ENCODE measurements around the gene HTT-AS. TPM values are rescaled to one million over a fixed set of nuclear protein-coding genes. Genes with fewer than 3 reads are reported as not detected.
"Not testable (repeated sequence)": the region's sequence is repeated elsewhere in the genome, so short reads cannot be mapped to it uniquely, and the experiment has no call there.

The HTT-AS gene
- total RNA-seq = not detected in 2 replicates
- polyA plus RNA-seq (2012) = not detected

DNA sequence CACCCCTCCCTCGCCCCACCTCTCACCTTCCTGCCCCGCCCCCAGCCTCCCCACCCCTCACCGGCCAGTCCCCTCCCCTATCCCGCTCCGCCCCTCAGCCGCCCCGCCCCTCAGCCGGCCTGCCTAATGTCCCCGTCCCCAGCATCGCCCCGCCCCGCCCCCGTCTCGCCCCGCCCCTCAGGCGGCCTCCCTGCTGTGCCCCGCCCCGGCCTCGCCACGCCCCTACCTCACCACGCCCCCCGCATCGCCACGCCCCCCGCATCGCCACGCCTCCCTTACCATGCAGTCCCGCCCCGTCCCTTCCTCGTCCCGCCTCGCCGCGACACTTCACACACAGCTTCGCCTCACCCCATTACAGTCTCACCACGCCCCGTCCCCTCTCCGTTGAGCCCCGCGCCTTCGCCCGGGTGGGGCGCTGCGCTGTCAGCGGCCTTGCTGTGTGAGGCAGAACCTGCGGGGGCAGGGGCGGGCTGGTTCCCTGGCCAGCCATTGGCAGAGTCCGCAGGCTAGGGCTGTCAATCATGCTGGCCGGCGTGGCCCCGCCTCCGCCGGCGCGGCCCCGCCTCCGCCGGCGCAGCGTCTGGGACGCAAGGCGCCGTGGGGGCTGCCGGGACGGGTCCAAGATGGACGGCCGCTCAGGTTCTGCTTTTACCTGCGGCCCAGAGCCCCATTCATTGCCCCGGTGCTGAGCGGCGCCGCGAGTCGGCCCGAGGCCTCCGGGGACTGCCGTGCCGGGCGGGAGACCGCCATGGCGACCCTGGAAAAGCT lies at the start of gene HTT-AS, which contains the start of gene HTT:
Gene HTT-AS, minus strand, starts transcription at position 461 of the 768 bp plus-strand sequence.
Gene HTT, plus strand, starts transcription at position 604 of the 768 bp plus-strand sequence. Its CDS starts 145 bp downstream, at position 749.
- DNase-seq (ENCODE audit: low read depth) = peak; percentile 93

DNA sequence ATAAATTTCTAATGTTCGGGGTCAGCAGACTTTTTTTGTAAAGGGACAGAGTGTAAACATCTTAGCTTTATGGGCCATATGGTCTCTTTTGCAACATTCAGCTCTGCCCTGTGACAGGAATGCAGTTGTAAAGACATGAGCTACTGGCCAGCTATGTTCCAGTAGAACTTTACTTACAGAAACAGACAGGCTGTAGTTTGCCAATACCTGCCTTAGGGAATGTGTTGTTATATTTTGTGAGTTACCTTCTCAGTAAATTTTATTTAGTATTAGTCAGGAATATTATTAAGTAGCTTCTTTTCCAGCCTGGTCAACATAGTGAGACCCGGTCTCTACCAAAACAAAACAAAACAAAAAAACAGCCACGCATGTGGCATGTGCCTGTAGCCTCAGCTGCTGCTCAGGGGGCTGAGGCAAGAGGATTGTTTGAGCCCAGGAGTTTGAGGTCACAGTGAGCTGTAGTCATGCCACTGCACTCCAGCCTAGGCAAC lies 48.9 kb upstream of the HTT-AS start:
- DNase-seq (ENCODE audit: low read depth) = peak; percentile 84

DNA sequence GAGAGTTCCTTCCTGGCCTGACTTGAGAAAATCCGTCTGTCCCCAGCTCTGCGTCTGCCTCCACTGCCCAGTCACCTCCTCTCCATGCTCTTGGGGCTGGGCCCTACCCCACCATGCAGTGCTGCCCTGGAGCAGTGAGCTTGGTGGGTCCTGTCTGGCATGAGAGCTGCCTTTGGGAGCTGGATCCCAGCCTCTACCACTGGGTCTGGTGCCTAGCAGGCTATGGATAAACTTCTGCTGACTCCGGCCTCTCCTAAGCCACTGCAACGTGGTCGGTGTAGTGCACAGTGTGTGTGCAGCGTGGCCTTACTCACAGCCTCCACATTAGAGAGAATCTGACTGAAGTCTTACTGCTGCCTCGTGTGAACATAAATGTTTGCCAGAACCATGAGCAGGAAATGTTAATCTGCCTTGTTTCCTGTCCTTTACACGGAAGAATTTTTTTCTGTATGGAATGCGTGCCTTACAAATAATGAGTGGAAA lies 47.8 kb upstream of the HTT-AS start:
- peak; percentile 43 for DNase-seq (ENCODE audit: low read depth)

DNA sequence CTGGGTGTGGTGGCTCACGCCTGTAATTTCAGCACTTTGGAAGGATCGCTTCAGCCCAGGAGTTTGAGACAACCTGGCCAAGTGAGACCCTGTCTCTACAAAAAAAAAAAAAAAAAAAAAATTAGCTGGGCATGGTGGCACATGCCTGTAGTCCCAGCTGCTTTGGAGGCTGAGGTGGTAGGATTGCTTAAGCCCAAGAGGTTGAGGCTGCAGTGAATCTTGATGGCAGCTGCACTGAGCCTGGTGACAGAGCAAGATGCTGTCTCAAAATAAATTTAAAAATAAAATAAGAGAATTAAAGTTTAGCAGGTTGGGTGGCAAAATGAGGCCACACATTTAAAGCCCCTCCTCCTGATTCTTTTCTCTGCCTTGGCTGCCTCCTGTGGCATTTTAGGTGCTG lies 47.3 kb upstream of the HTT-AS start:
- DNase-seq (ENCODE audit: low read depth) = peak; percentile 70

DNA sequence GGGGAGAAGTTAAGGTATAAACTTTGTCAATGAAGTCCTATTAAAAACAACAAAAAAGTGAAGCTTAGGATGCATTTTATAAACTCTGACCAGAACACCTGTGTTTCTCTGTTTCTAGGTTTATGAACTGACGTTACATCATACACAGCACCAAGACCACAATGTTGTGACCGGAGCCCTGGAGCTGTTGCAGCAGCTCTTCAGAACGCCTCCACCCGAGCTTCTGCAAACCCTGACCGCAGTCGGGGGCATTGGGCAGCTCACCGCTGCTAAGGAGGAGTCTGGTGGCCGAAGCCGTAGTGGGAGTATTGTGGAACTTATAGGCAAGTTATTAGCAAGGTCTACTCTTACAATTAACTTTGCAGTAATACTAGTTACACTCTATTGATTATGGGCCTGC lies 46.8 kb upstream of the HTT-AS start:
- DNase-seq (ENCODE audit: low read depth) = no peak

DNA sequence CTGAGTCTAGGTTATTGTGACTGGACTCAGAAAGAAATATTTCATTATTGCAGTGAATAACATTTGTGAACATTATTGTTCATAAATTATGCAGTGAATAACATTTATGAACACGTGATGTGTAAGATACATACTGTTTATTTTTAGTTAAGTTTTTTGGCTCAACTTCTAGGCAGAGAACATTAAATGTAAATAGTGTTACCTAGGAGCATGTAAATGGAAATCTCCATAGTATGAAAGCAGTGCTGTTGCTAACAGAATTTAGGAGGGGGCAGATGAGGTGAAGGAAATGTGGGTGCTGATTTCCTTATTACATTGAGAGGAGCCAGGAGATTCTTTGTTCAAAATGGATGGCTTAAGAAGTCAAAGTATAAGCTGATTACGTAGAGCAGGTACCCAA lies 45.1 kb upstream of the HTT-AS start:
- no peak for DNase-seq (ENCODE audit: low read depth)

DNA sequence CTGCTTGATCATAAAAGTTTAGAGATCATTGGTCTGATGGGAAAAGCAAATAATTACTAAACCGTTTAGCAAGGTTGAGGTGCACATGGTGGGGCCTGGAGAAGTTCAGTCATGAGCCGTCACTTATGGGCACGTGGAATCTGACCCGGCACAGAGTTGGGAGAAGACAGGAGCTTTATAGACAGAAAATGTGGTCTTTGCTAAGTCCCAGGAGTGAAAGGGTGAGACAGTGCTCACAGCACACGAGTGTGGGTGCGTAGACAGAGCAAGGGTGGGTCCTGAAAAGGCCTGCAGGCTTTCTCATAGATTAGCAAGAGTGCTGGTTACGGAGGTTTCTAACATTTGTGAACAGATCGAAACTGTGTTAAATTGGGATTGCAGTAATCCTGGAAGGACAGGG lies 44.0 kb upstream of the HTT-AS start:
- DNase-seq (ENCODE audit: low read depth) = no peak

DNA sequence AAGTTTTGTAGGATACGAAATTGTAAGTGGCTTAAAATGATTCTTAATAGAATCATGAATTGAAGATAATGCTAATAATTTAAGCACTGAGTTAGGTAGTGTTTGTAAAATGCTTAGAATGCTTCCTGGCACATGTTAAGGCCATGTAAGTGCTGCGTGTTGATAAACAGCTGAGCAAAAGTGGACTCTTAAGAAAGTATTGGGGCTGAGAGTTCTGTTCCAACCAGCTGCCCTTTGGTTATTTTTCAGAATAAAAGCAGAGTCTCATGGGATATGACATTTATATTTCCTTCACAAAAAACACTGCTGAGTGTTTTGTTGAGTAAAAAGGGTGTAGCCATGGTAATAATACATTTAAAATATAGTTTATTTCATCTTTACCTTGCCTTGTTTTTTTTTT lies 42.6 kb upstream of the HTT-AS start:
- DNase-seq (ENCODE audit: low read depth) = no peak

DNA sequence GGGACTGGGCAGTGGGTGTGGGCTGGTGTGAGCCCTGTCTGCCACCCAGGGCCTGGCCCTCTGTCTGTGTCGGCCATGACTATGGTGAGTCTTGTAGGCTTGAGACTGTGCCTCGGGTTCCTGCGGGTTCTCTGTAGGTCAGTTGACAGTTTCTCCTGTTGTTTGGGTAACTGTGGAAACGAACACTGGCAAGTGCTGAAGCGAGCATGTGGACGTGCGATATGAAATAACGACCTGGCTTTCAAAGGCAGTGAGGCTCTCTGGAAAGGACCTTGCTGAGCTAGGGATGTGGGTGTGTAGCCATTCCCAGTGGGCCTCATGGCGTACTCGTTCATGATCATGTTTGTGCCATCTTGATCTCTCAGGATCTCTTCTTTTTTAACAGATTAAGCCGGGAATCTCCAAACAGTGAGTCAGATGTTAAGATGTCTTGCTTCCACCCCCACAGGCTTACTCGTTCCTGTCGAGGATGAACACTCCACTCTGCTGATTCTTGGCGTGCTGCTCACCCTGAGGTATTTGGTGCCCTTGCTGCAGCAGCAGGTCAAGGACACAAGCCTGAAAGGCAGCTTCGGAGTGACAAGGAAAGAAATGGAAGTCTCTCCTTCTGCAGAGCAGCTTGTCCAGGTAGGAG lies 41.4 kb upstream of the HTT-AS start:
- no peak for DNase-seq (ENCODE audit: low read depth)

DNA sequence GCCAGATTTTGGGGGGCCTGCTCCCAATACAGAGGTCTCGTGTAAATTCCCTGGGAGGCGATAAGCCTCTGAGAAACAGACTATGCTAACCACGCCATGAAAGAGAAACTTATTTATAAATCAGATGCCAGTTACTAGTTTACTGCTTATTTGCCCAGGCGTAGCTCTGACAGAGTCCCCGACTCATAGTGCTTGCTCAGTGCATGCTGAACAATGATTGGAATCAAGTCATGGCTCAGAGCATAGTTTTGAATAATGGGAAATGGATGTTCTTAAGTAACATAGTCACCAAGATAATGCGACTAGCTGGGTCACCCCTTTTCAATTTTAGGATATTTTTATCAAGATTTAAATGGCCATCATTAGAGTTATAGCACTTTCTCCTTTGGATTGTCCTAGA lies 40.0 kb upstream of the HTT-AS start:
- no peak for DNase-seq (ENCODE audit: low read depth)

DNA sequence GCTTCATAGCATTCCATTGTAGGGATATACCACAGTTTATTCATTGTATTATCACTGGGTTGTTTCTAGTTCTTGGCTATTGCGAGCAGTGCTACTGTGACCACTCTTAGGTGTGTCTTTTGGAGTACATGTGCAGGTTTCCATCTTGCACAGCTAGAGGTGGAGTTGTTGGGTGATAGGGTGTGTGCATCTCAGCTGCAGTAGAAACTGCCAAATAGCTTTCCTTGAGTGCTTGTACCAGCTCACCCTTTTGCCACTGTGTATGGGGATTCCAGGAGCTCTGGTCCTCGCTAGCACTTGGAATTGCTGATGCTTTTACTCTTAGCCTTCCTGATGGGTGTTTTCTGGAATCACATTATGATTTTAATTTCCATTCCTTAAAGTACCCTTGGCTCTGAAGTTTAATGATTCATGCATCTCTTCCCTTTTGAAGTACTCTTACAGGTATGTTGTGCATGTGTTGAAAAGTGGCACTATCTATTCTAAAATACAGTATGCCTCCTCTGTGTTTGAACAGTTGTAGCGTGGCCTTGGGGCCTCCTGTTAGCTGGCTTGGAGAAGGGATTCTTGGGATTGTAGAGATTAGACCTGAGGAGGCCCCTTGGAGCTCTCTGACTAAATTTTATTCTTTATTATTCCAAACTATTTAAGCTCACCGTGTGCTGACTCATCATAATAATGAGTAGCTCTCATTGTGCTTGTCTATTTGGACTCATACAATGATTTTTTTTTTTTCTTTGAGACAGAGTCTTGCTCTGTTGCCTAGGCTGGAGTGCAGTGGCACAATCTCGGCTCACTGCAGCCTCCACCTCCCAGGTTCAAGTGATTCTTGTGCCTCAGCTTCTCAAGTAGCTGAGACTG lies 38.5 kb upstream of the HTT-AS start:
- DNase-seq (ENCODE audit: low read depth) = no peak

DNA sequence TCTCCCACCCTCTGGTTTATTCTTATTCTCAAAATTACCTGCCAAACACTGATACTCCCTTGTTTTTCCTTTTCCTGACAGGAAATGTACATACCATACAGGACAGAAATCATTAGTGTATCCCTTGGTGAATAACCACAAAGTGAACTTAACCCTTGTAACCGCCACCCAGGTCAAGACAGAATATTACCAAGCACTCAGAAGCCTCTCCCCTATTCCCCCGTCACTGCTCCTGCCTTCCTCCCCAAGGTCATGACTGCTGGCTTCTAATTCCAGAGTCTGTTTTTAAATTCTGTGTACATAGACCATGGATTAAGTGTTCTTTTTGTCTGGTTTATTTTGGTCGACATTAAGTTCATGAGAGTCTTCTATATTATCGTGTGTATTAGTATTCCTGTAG lies 37.9 kb upstream of the HTT-AS start:
- DNase-seq (ENCODE audit: low read depth) = no peak

DNA sequence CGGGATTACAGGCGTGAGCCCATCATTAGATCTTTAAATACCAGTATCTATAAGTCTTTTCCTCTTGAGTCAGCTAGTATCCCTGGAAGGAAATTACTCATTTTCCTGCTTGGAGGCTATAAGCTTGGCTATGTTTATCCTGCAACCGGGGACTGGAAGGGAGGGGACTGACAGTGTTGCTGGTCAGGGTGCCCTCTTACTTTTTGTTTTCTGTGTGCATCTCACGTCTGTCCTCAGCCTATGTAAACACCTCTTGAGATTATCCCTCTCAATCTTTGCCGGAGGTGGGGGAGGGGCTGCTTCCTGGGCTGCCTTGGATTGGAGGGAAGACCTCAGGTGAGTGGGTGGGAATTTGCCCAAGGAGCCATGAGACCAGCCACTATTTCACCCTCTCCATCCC lies 37.1 kb upstream of the HTT-AS start:
- no peak for DNase-seq (ENCODE audit: low read depth)

DNA sequence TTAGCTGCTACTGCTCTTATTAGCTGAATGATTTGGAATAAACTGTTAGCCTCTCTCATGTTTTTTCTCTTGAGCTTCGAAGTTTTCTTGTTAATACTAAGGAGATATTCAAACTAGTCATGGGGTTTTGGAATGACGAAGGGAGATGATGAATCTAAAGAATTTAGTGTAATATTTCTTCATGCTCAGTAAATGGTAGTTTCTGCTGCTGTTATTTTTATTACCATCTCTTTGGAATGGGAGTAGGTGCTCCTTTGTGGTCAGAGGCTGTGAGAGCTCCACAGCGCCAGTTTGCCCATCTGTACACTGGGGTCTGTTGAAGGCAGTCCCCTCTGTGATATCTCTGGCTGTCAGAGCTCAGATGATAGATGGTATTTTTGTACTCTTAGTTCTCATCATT lies 33.9 kb upstream of the HTT-AS start:
- no peak for DNase-seq (ENCODE audit: low read depth)

DNA sequence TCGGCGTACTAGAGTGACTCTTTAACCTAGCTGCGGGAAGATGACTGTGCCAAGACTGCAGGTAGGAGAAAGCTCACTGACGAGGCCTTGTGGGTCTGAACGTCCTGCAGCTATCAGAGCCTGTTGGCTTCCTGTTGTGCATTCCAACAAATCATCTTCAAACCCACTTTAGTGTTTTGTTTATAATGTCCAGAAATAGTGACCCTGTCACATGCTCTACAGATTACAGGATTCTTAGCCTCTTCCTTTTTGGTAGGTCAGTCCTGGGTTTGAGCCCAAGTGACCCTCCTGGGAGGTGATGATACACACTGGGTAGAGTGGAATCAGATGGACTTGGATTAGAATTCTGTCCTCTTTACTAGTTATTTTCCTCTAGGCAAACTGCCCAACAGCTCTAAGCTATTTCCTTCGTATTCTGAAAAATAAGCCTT lies 33.4 kb upstream of the HTT-AS start:
- no peak for DNase-seq (ENCODE audit: low read depth)

DNA sequence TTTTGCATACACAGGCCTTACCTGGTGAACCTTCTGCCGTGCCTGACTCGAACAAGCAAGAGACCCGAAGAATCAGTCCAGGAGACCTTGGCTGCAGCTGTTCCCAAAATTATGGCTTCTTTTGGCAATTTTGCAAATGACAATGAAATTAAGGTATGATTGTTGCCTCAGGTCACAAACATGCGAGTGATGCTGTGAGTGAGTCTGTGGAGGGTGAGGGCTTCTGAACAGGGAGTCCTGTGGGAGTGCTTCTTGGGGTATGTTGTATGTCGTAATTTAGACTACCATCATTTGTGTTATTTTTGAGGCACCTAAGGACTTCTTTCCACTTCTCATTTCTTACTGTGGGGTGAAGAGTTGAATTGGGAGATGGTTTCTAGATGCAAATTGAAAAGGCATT lies 32.9 kb upstream of the HTT-AS start:
- DNase-seq (ENCODE audit: low read depth) = no peak

DNA sequence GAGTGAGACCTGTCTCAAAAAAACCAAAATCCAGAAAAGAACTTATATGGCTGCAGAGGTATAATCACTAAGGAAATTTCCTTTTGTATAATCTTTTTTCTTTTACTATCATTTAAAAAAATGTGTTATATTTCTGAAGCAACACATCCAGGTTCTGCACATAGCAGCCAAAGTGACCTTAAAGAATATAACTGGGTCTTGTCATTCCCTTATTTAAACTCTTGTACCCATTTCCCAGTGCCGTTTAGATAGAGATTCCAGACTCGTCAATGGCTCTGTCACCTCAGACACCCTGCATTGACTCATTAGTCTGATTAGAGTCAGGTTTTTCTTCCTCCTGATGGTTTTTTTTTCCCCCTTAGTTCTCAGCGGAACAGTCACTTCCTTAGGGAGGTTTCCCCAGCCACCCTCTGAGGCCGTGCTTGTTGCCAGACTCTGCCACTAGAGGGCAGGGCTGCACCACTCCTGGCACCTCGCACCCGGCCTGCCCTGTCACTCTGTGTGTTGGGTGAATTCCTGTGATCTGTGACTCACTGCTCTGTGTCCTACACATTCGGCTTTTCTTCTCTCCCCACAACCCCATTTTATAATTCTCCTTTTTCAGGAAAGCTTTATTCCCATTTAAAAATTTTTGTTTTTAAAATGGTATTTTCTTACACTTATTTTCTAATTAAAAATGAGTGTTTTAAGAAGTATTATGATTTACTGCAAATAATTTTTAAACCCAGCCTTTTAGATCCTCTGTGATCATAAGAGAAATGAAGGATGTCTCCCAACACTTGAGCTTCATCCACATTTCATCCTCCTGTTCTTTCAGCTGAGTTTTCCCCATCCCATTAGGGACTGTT lies 32.2 kb upstream of the HTT-AS start:
- peak; percentile 90 for DNase-seq (ENCODE audit: low read depth)

DNA sequence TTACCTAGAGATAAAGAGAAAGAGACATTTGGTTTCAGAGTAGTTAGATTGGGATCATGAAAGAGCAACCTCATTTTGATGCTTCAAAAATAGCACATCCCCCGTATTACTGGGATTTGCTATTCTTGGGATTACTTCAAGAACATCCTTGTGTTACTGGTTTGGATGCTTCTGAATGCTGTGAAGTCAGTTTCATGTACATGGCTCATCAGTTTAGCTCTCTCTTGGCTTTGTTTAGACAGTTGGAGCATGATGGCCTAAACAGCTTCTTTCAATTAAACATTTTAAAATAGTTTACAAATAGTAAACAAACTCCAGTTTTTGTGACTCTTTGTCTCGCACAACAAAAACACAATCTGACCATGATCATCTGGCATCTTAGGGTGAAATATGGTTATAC lies 24.0 kb upstream of the HTT-AS start:
- no peak for DNase-seq (ENCODE audit: low read depth)

DNA sequence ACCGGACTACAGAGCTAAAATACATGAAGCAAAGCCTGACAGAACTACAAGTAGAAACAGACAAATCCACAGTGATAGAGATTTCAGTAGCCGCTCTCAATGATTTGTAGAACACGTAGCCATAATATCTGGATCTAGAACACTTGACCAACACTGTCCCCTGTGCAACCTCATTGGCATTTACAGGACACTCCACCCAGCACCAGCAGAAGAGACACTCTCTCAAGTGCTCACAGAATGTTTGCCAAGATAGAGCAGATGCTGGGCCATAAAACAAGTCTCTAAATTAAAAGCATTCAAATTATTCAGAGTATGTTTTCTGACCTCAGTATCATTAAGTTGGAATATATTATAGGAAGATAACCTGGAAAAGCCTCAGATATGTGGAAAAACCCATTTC lies 21.9 kb upstream of the HTT-AS start:
- no peak for DNase-seq (ENCODE audit: low read depth)

DNA sequence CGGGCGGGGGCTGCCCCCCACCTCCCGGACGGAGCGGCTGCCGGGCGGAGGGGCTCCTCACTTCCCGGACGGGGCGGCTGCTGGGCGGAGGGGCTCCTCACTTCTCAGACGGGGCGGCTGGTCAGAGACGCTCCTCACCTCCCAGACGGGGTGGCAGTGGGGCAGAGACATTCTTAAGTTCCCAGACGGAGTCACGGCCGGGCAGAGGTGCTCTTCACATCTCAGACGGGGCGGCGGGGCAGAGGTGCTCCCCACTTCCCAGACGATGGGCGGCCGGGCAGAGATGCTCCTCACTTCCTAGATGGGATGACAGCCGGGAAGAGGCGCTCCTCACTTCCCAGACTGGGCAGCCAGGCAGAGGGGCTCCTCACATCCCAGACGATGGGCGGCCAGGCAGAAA lies 20.4 kb upstream of the HTT-AS start:
- not testable (repeated sequence) for DNase-seq (ENCODE audit: low read depth)

DNA sequence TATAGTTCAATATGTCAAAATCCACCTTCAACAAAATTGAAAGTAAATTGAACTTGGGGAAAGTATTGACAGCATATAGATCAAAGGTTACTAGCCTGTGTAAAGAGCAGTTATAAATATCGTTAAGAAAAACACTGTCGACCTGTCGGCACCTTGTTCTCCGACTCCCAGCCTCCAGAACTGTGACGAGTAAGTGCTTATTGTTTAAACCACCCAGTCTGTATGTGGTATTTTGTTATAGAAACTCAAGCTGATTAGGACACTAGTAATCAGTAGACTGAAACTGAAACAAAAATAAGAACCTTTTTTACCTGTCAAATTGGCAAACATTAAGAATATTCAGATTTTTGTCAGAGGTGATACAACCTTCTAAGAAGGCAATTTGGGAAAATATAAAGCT lies 17.1 kb upstream of the HTT-AS start:
- no peak for DNase-seq (ENCODE audit: low read depth)

All from myocyte (in vitro differentiated cells).